ENCODE measurements around the gene GJB5. TPM values are rescaled to one million over a fixed set of nuclear protein-coding genes. Genes with fewer than 3 reads are reported as not detected.

Gene GJB5
- total RNA-seq, 1 donor from 2014 or later, result not detected

DNA sequence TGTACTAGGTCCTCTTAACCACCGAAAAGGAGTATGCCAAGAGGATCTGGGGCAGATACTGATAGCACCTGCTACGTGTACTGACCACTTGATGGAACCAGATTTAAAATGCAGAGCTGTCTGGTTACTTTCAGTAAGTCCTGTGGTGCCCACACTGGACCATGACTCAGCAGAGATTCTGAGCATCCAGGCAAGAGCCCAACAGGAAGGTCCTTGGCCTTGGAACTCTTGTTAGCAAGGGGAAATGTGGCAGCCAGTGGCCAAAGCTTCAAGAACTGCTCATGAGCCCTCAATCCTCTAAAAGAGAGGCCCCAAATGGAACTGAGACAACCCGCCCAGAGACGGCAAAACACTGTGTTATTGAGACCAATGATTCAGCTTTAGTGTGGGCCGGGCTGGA, 4.2 kb upstream of the GJB5 start:
- Mint-ChIP-seq H3K4me3 (ENCODE audit: unreplicated experiment) (no peak overlapping the region), H3K4me1 (ENCODE audit: low read depth) (no peaks in the 10 kb centered on the region), H3K27me3 (ENCODE audit: low read depth) (peaks cover 38% of the 10 kb centered on the region), H3K36me3 (ENCODE audit: low read depth) (peaks cover 4% of the 10 kb centered on the region), H3K27ac (ENCODE audit: unreplicated experiment) (no peak overlapping the region), H3K9me3 (ENCODE audit: low read depth) (peaks cover 6% of the 10 kb centered on the region)
- DNase-seq (ENCODE audit: low spot score), result no peak
- TF ChIP-seq, protein P1, sequence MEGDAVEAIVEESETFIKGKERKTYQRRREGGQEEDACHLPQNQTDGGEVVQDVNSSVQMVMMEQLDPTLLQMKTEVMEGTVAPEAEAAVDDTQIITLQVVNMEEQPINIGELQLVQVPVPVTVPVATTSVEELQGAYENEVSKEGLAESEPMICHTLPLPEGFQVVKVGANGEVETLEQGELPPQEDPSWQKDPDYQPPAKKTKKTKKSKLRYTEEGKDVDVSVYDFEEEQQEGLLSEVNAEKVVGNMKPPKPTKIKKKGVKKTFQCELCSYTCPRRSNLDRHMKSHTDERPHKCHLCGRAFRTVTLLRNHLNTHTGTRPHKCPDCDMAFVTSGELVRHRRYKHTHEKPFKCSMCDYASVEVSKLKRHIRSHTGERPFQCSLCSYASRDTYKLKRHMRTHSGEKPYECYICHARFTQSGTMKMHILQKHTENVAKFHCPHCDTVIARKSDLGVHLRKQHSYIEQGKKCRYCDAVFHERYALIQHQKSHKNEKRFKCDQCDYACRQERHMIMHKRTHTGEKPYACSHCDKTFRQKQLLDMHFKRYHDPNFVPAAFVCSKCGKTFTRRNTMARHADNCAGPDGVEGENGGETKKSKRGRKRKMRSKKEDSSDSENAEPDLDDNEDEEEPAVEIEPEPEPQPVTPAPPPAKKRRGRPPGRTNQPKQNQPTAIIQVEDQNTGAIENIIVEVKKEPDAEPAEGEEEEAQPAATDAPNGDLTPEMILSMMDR (IDR thresholded peaks at IDR 0.05), result no peak

DNA sequence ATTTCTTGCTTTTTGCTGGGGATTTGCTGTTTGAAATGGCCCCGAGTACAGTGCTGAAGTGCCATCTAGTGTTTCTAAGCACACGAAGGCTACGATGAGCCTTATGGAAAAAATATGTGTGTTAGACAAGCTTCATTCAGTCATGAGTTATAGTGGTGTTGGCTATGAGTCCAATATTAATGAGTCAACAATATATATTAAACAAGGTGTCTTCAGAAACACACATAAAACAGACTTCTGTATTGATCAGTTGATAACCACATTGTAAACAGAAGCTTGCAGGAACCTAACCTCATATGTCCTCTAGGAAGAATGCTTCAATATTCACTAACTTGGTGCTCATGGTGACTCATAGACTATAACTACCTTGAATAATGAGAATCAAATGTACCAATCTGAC, 1.7 kb upstream of the GJB5 start:
- no peak for DNase-seq (ENCODE audit: low spot score)
- no peak overlapping the region for H3K4me3 Mint-ChIP-seq (ENCODE audit: unreplicated experiment)
- TF ChIP-seq, protein P1 (IDR thresholded peaks at IDR 0.05), result no peak
- H3K27me3 Mint-ChIP-seq (ENCODE audit: low read depth), result peaks cover 28% of the 10 kb centered on the region
- no peak overlapping the region for H3K27ac Mint-ChIP-seq (ENCODE audit: unreplicated experiment)
- H3K4me1 Mint-ChIP-seq (ENCODE audit: low read depth), result no peaks in the 10 kb centered on the region
- H3K36me3 Mint-ChIP-seq (ENCODE audit: low read depth), result peaks cover 4% of the 10 kb centered on the region
- peaks cover 6% of the 10 kb centered on the region for H3K9me3 Mint-ChIP-seq (ENCODE audit: low read depth)

DNA sequence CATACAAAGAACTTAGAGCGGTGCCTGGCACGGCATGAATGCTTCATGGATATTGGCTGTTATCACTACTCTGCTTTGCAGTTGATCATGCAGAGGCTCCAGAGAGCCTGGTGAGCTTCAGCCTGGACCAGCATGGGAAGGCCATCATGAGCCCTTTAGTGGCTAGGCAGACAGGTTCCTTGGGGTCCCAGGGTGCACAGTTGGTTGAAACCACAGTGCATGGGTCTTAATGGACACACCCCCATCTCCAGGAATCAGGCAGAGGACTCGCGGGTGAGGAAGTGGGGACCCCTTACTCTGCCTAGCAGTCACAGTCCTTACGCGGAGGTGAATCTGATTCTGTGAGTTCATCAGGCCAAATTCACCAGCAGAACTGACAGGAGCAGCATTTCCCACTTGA, 1.1 kb downstream of the GJB5 start:
- H3K36me3 Mint-ChIP-seq (ENCODE audit: low read depth), result peaks cover 4% of the 10 kb centered on the region
- H3K27ac Mint-ChIP-seq (ENCODE audit: unreplicated experiment), result no peak overlapping the region
- H3K4me1 Mint-ChIP-seq (ENCODE audit: low read depth), result no peaks in the 10 kb centered on the region
- DNase-seq (ENCODE audit: low spot score), result no peak
- H3K27me3 Mint-ChIP-seq (ENCODE audit: low read depth), result peaks cover 10% of the 10 kb centered on the region
- no peak overlapping the region for H3K4me3 Mint-ChIP-seq (ENCODE audit: unreplicated experiment)
- TF ChIP-seq, protein P1 (IDR thresholded peaks at IDR 0.05), result no peak
- H3K9me3 Mint-ChIP-seq (ENCODE audit: low read depth), result peaks cover 6% of the 10 kb centered on the region

DNA sequence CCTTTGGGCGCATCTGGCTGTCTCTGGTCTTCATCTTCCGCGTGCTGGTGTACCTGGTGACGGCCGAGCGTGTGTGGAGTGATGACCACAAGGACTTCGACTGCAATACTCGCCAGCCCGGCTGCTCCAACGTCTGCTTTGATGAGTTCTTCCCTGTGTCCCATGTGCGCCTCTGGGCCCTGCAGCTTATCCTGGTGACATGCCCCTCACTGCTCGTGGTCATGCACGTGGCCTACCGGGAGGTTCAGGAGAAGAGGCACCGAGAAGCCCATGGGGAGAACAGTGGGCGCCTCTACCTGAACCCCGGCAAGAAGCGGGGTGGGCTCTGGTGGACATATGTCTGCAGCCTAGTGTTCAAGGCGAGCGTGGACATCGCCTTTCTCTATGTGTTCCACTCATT, 2.5 kb downstream of the GJB5 start:
- Mint-ChIP-seq H3K4me3 (ENCODE audit: unreplicated experiment) (no peak overlapping the region), H3K4me1 (ENCODE audit: low read depth) (no peaks in the 10 kb centered on the region), H3K36me3 (ENCODE audit: low read depth) (peaks cover 4% of the 10 kb centered on the region), H3K27ac (ENCODE audit: unreplicated experiment) (no peak overlapping the region), H3K9me3 (ENCODE audit: low read depth) (peaks cover 6% of the 10 kb centered on the region), H3K27me3 (ENCODE audit: low read depth) (peaks cover 10% of the 10 kb centered on the region)
- no peak for DNase-seq (ENCODE audit: low spot score)
- TF ChIP-seq, protein P1 (IDR thresholded peaks at IDR 0.05), result no peak

DNA sequence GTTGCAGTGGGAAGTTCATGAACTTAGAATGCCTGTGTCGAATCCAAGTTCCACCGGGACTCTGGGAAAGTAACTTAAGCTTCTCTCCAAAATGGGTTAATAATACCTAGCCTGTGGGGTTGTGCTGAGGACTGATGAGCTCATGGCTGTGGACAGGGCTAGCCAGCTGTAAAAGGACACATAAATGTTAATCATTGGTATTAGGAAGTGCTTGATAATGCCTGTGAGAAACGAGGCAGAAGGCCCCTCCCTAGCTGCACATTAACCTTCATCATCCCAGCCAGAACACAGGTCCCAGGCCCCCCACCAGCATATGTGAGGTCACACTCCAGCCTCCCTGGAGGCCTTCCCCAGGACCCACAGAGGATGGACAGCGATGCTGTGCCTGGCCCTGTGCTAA, 3.9 kb downstream of the GJB5 start:
- no peak overlapping the region for H3K4me3 Mint-ChIP-seq (ENCODE audit: unreplicated experiment)
- peaks cover 1% of the 10 kb centered on the region for H3K9me3 Mint-ChIP-seq (ENCODE audit: low read depth)
- H3K27me3 Mint-ChIP-seq (ENCODE audit: low read depth), result peaks cover 14% of the 10 kb centered on the region
- peaks cover 6% of the 10 kb centered on the region for H3K4me1 Mint-ChIP-seq (ENCODE audit: low read depth)
- H3K36me3 Mint-ChIP-seq (ENCODE audit: low read depth), result peaks cover 1% of the 10 kb centered on the region
- TF ChIP-seq, protein P1 (IDR thresholded peaks at IDR 0.05), result no peak
- no peak for DNase-seq (ENCODE audit: low spot score)
- H3K27ac Mint-ChIP-seq (ENCODE audit: unreplicated experiment), result no peak overlapping the region
